Spleen (tissue), 7 donors: ENCODE results near the gene SLCO4A1.

ENCODE experiments used
- POLR2A ChIP-seq, 3 donors: fragments of 450-650 bp; IDR thresholded peaks; one replicate each; pipeline ENCODE4 v1.5.1; 2017; ENCODE audit warnings: antibody characterized with exemption in 3 of 3, mild to moderate bottlenecking in 1 of 3
- TF ChIP-seq, protein P1 (sequence below), 11 experiments: fragments of 200-600 bp in 7 of 11; fragments of 450-650 bp in 4 of 11; sonication (generic) in 4 of 11; IDR thresholded peaks in 8 of 11; conservative IDR thresholded peaks in 3 of 11; 1 replicate in 7 of 11; 2 replicates in 4 of 11; pipeline versions ENCODE4 v1.4.0 to v1.8.0; 2016 to 2021; ENCODE audit warnings: antibody characterized with exemption in 11 of 11, inconsistent platforms in 4 of 11, mild to moderate bottlenecking in 1 of 11
- donor health status: DM: no; HTN: no; CAD: no; lungs with moderate emphysema.
- donor health status: DM: no; HTN: no; CAD: no.
- donor health status: DM: no; HTN: no; CAD: no.

DNA sequence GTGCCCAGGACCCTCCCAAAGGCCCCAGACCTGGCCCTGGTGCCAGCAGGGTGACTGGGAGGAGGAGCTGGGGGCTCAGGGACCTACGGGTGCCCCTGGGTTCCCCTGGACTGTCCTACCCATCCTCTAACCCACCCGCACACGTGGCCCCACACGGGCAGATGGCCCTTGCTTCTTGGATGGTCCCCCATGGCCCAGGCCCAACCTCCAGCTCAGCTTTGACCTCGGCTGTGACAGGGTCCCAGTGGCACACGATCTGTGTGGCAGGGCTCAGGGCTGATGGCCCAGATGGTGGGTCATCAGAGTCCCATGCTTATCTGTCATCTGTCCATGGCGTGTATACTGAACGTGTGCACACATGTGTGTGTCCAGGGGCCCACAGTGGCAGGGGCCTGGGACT lies 70.3 kb downstream of the SLCO4A1 start:
- TF ChIP-seq, protein P1, sequence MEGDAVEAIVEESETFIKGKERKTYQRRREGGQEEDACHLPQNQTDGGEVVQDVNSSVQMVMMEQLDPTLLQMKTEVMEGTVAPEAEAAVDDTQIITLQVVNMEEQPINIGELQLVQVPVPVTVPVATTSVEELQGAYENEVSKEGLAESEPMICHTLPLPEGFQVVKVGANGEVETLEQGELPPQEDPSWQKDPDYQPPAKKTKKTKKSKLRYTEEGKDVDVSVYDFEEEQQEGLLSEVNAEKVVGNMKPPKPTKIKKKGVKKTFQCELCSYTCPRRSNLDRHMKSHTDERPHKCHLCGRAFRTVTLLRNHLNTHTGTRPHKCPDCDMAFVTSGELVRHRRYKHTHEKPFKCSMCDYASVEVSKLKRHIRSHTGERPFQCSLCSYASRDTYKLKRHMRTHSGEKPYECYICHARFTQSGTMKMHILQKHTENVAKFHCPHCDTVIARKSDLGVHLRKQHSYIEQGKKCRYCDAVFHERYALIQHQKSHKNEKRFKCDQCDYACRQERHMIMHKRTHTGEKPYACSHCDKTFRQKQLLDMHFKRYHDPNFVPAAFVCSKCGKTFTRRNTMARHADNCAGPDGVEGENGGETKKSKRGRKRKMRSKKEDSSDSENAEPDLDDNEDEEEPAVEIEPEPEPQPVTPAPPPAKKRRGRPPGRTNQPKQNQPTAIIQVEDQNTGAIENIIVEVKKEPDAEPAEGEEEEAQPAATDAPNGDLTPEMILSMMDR (IDR thresholded peaks at IDR 0.05 in 8 of 11, conservative IDR thresholded peaks at IDR 0.05 in 3 of 11): no peak
- TF ChIP-seq POLR2A (IDR thresholded peaks at IDR 0.05): no peak
